Measurements from ENCODE around the gene P2RX2.

The P2RX2 gene

DNA sequence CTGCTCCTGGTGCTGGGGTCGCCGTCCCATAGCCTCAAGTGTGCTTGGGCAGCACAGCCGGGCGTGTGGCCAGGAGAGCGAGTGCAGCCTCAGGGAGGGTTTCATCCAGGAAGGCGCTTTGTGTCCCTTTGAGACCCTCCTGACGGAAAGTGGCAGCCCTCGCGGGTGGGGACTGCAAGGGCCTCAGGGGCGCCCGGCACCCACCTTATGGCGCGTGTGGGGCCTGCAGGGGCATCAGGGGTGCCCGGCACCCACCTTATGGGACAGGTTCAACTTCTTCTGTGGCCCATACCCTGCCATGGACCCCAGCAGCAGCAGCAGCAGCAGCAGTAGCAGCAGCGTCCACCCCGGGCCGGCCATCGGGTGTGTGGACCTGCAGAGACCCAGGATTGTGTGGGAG, 12.7 kb upstream of the P2RX2 start:
- no peaks in the 10 kb centered on the region for H3K27me3 ChIP-seq (ENCODE audit: control insufficient read depth, low read length)
- no peak for TF ChIP-seq EZH2phosphoT487 (IDR thresholded peaks at IDR 0.05; ENCODE audit: borderline replicate concordance, low read length)
- TF ChIP-seq, protein P1, sequence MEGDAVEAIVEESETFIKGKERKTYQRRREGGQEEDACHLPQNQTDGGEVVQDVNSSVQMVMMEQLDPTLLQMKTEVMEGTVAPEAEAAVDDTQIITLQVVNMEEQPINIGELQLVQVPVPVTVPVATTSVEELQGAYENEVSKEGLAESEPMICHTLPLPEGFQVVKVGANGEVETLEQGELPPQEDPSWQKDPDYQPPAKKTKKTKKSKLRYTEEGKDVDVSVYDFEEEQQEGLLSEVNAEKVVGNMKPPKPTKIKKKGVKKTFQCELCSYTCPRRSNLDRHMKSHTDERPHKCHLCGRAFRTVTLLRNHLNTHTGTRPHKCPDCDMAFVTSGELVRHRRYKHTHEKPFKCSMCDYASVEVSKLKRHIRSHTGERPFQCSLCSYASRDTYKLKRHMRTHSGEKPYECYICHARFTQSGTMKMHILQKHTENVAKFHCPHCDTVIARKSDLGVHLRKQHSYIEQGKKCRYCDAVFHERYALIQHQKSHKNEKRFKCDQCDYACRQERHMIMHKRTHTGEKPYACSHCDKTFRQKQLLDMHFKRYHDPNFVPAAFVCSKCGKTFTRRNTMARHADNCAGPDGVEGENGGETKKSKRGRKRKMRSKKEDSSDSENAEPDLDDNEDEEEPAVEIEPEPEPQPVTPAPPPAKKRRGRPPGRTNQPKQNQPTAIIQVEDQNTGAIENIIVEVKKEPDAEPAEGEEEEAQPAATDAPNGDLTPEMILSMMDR (IDR thresholded peaks at IDR 0.05; ENCODE audit: low read depth, low read length, poor library complexity, severe bottlenecking) = no peak

DNA sequence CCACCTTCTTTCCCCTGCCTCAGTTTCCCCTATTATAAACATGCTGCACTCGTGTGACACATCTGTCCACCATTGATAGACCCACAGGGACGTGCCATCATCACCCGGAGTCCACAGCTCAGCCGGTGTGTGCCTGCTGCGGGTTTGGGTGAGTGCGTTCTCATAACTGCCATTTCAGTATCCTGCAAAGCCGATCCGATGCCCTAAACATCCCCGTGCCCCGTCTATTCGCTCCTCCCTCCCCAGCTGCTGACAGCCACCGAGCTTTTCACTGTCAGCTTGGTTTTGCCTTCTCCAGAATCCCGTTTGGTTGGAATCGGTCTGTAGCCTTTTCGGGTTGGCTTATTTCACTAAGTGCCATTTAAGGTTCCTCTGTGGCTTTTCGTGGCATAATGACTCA, 12.1 kb upstream of the P2RX2 start:
- H3K4me1 ChIP-seq (ENCODE audit: control insufficient read depth, low read length) = no peaks in the 10 kb centered on the region

More for the DNA sequence above, 12.7 kb upstream of the P2RX2 start:
- no peaks in the 10 kb centered on the region for H3K9me3 ChIP-seq (ENCODE audit: control insufficient read depth, insufficient read depth, low read length)
- H3K4me1 ChIP-seq (ENCODE audit: control insufficient read depth, low read length) = peaks cover 4% of the 10 kb centered on the region
- H4K20me1 ChIP-seq (ENCODE audit: control insufficient read depth, insufficient read depth, low read depth, low read length) = no peaks in the 10 kb centered on the region
- H3F3A ChIP-seq (ENCODE audit: control insufficient read depth, insufficient read depth) = no peaks in the 10 kb centered on the region
- H3K79me2 ChIP-seq (ENCODE audit: control insufficient read depth, low read length) = no peaks in the 10 kb centered on the region
- H3K9me2 ChIP-seq (replicated peaks; ENCODE audit: control insufficient read depth, low read length) = no peaks in the 10 kb centered on the region
- H3K36me3 ChIP-seq (ENCODE audit: control insufficient read depth, low read length) = no peaks in the 10 kb centered on the region
- H3K27ac ChIP-seq (ENCODE audit: low read depth, low read length) = no peak overlapping the region
- no peak overlapping the region for H3K4me3 ChIP-seq (ENCODE audit: low read length)
- H3K4me2 ChIP-seq (ENCODE audit: low read length) = no peak overlapping the region

DNA sequence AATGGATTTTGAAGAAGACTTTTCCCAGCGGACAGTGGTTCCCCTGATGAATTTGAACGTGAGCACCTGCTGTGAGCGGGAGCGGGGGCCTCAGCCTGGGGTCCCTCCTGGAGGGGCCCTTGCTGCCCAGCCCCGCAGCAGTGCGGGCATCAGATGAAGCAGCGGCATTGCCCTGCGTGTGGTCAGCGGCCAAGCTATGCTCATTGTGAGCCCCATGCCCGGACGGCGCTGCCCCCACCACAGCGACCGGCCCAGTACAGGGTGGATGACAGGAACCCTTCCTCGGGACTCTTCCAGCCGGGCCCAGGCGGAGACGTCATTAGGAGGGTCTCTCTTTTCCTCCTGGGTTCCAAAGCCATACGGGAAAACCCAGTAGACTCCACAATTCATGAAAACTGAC, 11.6 kb upstream of the P2RX2 start:
- TF ChIP-seq, protein P1 (IDR thresholded peaks at IDR 0.05; ENCODE audit: low read depth, low read length, poor library complexity, severe bottlenecking) = no peak
- TF ChIP-seq EZH2phosphoT487 (IDR thresholded peaks at IDR 0.05; ENCODE audit: borderline replicate concordance, low read length) = no peak
- no peaks in the 10 kb centered on the region for H3K79me2 ChIP-seq (ENCODE audit: control insufficient read depth, low read length)

More for the DNA sequence above, 12.1 kb upstream of the P2RX2 start:
- Histone ChIP-seq H3K36me3 (ENCODE audit: control insufficient read depth, low read length) (no peaks in the 10 kb centered on the region), H3F3A (ENCODE audit: control insufficient read depth, insufficient read depth) (no peaks in the 10 kb centered on the region), H3K9me2 (replicated peaks; ENCODE audit: control insufficient read depth, low read length) (no peaks in the 10 kb centered on the region), H3K4me3 (ENCODE audit: low read length) (no peak overlapping the region), H3K4me2 (ENCODE audit: low read length) (no peak overlapping the region), H3K27ac (ENCODE audit: low read depth, low read length) (no peak overlapping the region), H4K20me1 (ENCODE audit: control insufficient read depth, insufficient read depth, low read depth, low read length) (no peaks in the 10 kb centered on the region), H3K9me3 (ENCODE audit: control insufficient read depth, insufficient read depth, low read length) (no peaks in the 10 kb centered on the region), H3K27me3 (ENCODE audit: control insufficient read depth, low read length) (no peaks in the 10 kb centered on the region), H3K79me2 (ENCODE audit: control insufficient read depth, low read length) (no peaks in the 10 kb centered on the region)
- TF ChIP-seq EZH2phosphoT487 (IDR thresholded peaks at IDR 0.05; ENCODE audit: borderline replicate concordance, low read length) = no peak
- TF ChIP-seq, protein P1 (IDR thresholded peaks at IDR 0.05; ENCODE audit: low read depth, low read length, poor library complexity, severe bottlenecking) = no peak

More for the DNA sequence above, 11.6 kb upstream of the P2RX2 start:
- Histone ChIP-seq H3K4me2 (ENCODE audit: low read length) (no peak overlapping the region), H3K4me1 (ENCODE audit: control insufficient read depth, low read length) (no peaks in the 10 kb centered on the region), H3K27ac (ENCODE audit: low read depth, low read length) (no peak overlapping the region), H3K27me3 (ENCODE audit: control insufficient read depth, low read length) (no peaks in the 10 kb centered on the region), H3K9me3 (ENCODE audit: control insufficient read depth, insufficient read depth, low read length) (no peaks in the 10 kb centered on the region), H3K36me3 (ENCODE audit: control insufficient read depth, low read length) (no peaks in the 10 kb centered on the region), H3K9me2 (replicated peaks; ENCODE audit: control insufficient read depth, low read length) (no peaks in the 10 kb centered on the region), H3F3A (ENCODE audit: control insufficient read depth, insufficient read depth) (no peaks in the 10 kb centered on the region), H3K4me3 (ENCODE audit: low read length) (no peak overlapping the region), H4K20me1 (ENCODE audit: control insufficient read depth, insufficient read depth, low read depth, low read length) (no peaks in the 10 kb centered on the region)
